ENCODE measurements around the gene FAM163B. TPM values are rescaled to one million over a fixed set of nuclear protein-coding genes. Genes with fewer than 3 reads are reported as not detected.

Gene FAM163B
- total and polyA plus RNA-seq, 2 of the 8 experiments (the other 6 are each of a cell fraction or from before 2014, with no cell fraction given) = 0.63 to 1.0 TPM

- no peak for FAIRE-seq
- CTCF ChIA-PET (ENCODE audit: partially characterized antibody) = interaction anchor here (0.6 to 3.3 kb wide), 6 partner anchors 11 to 1116 kb away, joined by 3 to 14 read pairs (median 4); no protein-coding TSS in a partner anchor
These were observed 31.0 kb upstream of the FAM163B start for GRCh38 chr9:133640160-133640559.

More at GRCh38 chr9:133640160-133640559, 31.0 kb upstream of the FAM163B start:
- 0 out of 2 replicates have a peak, but pooled peaks cover 1% of the 10 kb centered on the region for H3K23me2 ChIP-seq (ENCODE audit: low read depth, low read length)
- WGBS, 2 experiments (ENCODE audit: extremely low coverage in 1 of 2, insufficient coverage in 1 of 2, insufficient read length in 1 of 2, insufficient replicate concordance in 2 of 2, low coverage in 1 of 2, low lambda C conversion rate in 2 of 2, missing lambda C conversion rate in 1 of 2) = 86% methylated on average over 7 of the region's 7 CpGs; no CpG with 5 or more reads in 1 of the 2 experiments
- H2BK15ac ChIP-seq (ENCODE audit: low read length) = no peak overlapping the region
- no peak overlapping the region for H3K27ac ChIP-seq (ENCODE audit: low read depth, low read length)
- H3K23ac ChIP-seq (ENCODE audit: insufficient read length) = no peak overlapping the region
- H3K18ac ChIP-seq (ENCODE audit: extremely low read depth, low read length) = no peak overlapping the region
- H3K4me3 ChIP-seq (ENCODE audit: extremely low read depth in 1 of 4, insufficient read depth in 2 of 4, low read depth in 3 of 4, low read length in 4 of 4) = no peak overlapping the region
- no peak for TF ChIP-seq NANOG (IDR thresholded peaks at IDR 0.05; ENCODE audit: insufficient read depth, low read depth, low read length, poor library complexity, severe bottlenecking)
- no peak for TF ChIP-seq HDAC2 (IDR thresholded peaks at IDR 0.05; ENCODE audit: borderline replicate concordance in 1 of 2, low read depth in 2 of 2, low read length in 2 of 2)
- no peak for TF ChIP-seq FOSL1 (IDR thresholded peaks at IDR 0.05; ENCODE audit: insufficient read depth, low read depth, low read length)
- TF ChIP-seq RXRA (IDR thresholded peaks at IDR 0.05; ENCODE audit: insufficient read depth, low read depth, low read length) = no peak
- no peak for TF ChIP-seq MAFK (IDR thresholded peaks at IDR 0.05; ENCODE audit: low read depth, low read length)
- TF ChIP-seq CEBPB (IDR thresholded peaks at IDR 0.05; ENCODE audit: low read depth, low read length) = no peak
- no peak for TF ChIP-seq RFX5 (IDR thresholded peaks at IDR 0.05; ENCODE audit: borderline replicate concordance, low read depth, low read length)
- no peak for TF ChIP-seq USF2 (IDR thresholded peaks at IDR 0.05; ENCODE audit: low read length)
- no peak for TF ChIP-seq SP2 (IDR thresholded peaks at IDR 0.05; ENCODE audit: low read length)
- H4K8ac ChIP-seq (ENCODE audit: extremely low read depth, insufficient read depth, low read length) = no peak overlapping the region
- H3K9ac ChIP-seq (replicated peaks in 1 of 4; ENCODE audit: extremely low read depth in 1 of 4, low read depth in 3 of 4, low read length in 3 of 4) = no peak overlapping the region
- H3K36me3 ChIP-seq (ENCODE audit: control insufficient read depth in 2 of 4, insufficient read depth in 4 of 4, low read length in 3 of 4) = no peaks in the 10 kb centered on the region
- DNase-seq (ENCODE audit: low read depth in 1 of 2, low spot score in 2 of 2) = no peak
- no peak overlapping the region for H2AK5ac ChIP-seq (ENCODE audit: low read depth, low read length)
- POLR2A ChIA-PET (ENCODE audit: partially characterized antibody) = no interaction called here
- no peak overlapping the region for H2BK5ac ChIP-seq (ENCODE audit: low read depth, low read length)
- no peak overlapping the region for H4K91ac ChIP-seq (replicated peaks; ENCODE audit: insufficient read length, low read length)
- no peaks in the 10 kb centered on the region; a peak in 1 of 7 replicates for H3K27me3 ChIP-seq (replicated peaks in 1 of 4; ENCODE audit: control insufficient read depth in 3 of 4, extremely low read depth in 1 of 4, insufficient read depth in 3 of 4, low read length in 3 of 4)
- no peak overlapping the region for H3K4me2 ChIP-seq (ENCODE audit: insufficient read depth in 1 of 2, low read depth in 2 of 2, low read length in 2 of 2)
- H4K20me1 ChIP-seq (replicated peaks in 1 of 2; ENCODE audit: control insufficient read depth in 1 of 2, insufficient read depth in 2 of 2, low read length in 2 of 2) = peaks cover 0 to 2% of the 10 kb centered on the region in 2 experiments
- no peak overlapping the region for H4K5ac ChIP-seq (ENCODE audit: insufficient read length, low read depth, low read length)
- no peaks in the 10 kb centered on the region for H3K9me3 ChIP-seq (ENCODE audit: insufficient read depth in 2 of 2, low read depth in 1 of 2, low read length in 1 of 2)
- H2BK120ac ChIP-seq (replicated peaks; ENCODE audit: low read depth, low read length) = no peak overlapping the region
- H3K14ac ChIP-seq (ENCODE audit: insufficient read length) = no peak overlapping the region
- H3K79me2 ChIP-seq (ENCODE audit: control insufficient read depth in 1 of 2, insufficient read depth in 2 of 2, low read length in 2 of 2) = no peaks in the 10 kb centered on the region
- no peak overlapping the region for H2BK12ac ChIP-seq (ENCODE audit: low read depth, low read length)
- H2BK20ac ChIP-seq (ENCODE audit: low read length) = no peak overlapping the region
- no peak overlapping the region for H2AFZ ChIP-seq (ENCODE audit: low read length)
- no peaks in the 10 kb centered on the region for H3K79me1 ChIP-seq (ENCODE audit: low read depth, low read length)
- peaks cover 0 to 10% (median 7%) of the 10 kb centered on the region in 4 experiments; a peak in 6 of 7 replicates for H3K4me1 ChIP-seq (replicated peaks in 1 of 4; ENCODE audit: control insufficient read depth in 3 of 4, insufficient read depth in 4 of 4, low read length in 3 of 4)
- H3K4ac ChIP-seq (replicated peaks; ENCODE audit: insufficient read length, low read depth, low read length) = no peak overlapping the region
- H3K56ac ChIP-seq (replicated peaks; ENCODE audit: insufficient read length, low read depth, low read length) = no peak overlapping the region

Measured in H1 (cell line).